Stimulated activated CD8-positive, alpha-beta memory T cell treated with anti-CD3 and anti-CD28 coated beads, Interleukin-7, amount 100 ng/mL, for 48 hours (primary cell): ENCODE data around the gene GPR142.
"Not testable (repeated sequence)": the region's sequence is repeated elsewhere in the genome, so short reads cannot be mapped to it uniquely, and the experiment has no call there.

Experiments
- DNase-seq, 2 donors: peaks; one replicate each; pipeline ENCODE4 v3.0.0-alpha.2; 2020; ENCODE audit warnings: low read depth in 1 of 2; ENCODE audit errors: extremely low read depth in 1 of 2

Gene GPR142

DNA sequence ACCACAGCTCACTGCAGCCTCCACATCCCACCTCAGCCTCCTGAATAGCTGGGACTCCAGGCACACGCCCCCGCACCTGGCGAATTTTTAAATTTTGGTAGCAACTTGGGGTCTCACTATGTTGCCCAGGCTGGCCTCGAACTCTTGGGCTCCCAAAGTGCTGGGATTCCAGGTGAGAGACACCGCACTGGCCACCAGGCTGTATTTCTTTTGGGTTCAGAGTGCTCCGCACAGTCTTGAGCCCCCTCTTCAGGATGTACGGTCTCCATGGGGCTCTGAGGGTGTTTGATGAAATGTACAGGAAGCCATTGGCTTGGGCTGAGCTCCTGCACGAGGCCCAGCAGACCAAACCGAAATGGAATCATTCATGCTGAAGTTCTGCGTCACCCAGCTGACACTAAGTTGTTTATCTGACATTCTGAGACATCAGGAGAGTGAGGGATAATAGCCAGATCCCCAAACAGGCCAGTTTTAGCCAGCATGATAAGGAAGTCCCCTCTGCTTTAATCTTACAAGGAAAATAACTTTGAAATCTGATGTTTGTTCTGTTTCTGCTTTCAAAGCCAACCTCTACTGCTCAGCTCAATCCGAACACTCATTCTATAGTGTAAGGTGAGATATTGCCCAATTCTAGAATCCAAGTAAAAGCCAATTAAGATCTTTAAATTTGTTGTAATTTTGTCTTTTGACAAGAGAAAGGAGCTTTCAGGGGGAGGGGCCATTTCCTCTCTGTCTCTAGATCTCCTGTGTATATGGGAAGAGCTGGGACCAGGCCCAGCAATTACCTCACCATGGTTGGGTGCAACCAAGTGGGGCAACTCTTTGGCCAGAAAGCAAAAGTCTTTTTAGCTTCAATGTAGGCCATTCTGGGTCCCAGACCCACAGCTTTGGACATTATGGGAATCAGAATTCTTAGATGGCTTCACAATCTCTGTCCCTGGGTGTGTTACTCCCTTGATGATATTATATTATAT, 23.7 kb downstream of the GPR142 start:
- no peak for DNase-seq

GRCh38 chr17:74391771-74392170, 24.5 kb downstream of the GPR142 start:
- no peak for DNase-seq

- no peak for DNase-seq
These were observed 25.5 kb downstream of the GPR142 start for GRCh38 chr17:74392848-74393247.

- DNase-seq, result no peak
These were observed 26.1 kb downstream of the GPR142 start for GRCh38 chr17:74393346-74393942.

GRCh38 chr17:74394275-74394950, 27.1 kb downstream of the GPR142 start:
- DNase-seq, result no peak

DNA sequence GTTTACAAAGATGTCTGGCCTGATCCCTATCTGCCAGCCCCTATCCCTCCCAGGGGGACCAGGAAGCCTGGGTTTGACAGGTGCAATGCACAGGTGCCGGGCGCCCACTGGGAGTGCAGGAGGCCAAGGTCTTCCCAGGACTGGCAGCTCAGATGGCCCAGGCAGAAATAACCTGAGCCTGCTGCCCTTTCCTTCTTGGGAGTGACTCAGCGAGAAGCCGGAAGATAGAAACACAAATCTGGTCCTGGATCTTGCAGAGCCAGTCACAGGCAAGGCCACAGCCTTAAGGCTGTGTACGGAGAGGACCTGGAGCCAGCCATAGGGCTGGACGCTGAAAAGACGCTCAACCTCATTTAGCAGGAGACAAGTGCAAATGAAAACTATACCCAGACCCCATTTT, 27.7 kb downstream of the GPR142 start:
- no peak for DNase-seq

DNA sequence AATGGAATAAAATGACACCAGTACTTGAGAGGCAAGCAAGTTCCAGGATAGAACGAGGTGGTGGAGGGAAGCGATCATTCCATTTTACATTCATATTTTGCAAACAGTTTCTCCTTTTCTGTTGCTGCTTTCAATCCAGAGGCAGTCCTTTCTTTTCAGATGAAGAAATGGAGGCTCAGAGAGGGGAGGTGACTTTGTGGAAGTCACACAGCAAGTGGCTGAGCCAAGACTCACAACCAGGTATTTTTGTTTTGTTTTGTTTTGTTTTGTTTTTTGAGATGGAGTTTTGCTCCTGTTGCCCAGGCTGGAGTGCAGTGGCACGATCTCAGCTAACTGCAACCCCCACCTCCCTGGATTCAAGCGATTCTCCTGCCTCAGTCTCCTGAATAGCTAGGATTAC, 29.3 kb downstream of the GPR142 start:
- DNase-seq, result no peak

GRCh38 chr17:74402048-74402447, 34.7 kb downstream of the GPR142 start:
- no peak for DNase-seq

- DNase-seq, result no peak
These were observed 36.3 kb downstream of the GPR142 start for GRCh38 chr17:74403512-74404137.

DNA sequence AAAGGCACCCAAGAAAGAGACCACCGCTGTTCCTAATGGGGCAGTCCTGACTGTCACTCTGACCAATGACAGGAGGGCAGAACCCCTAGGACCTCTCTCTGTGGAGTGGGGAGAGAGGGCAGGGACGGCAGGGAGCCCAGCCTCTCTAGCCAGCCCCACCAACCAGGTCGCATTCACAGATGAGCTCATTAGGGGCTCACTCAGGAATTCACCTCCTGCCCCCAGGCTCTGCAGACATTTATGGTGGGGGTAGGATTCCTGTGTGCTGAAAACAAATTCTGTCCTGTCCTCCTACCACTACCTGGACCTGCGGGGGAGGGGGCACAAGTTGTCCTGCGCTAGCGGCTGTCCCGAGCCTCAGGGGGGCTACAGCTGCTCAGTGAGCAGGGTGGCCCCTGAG, 36.9 kb downstream of the GPR142 start:
- DNase-seq, result no peak

DNA sequence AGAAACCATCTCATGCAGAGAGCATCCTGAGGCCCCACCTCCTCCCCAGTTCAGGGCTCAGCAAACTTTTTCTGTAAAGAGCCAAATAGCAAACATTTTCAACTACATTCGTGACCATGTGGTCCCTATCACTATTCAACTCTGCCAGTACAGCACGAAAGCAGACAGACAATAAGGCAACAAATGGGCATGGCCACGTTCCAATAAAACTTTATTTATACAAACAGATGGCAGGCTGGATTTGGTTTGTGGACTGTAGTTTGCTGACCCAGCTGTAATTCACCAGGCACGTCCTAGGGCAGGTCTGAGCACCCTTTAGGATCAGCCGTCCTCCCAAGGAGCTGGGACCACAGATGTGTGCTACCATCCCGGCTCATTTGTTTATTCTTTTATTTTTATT, 37.5 kb downstream of the GPR142 start:
- DNase-seq, result no peak

- DNase-seq, result not testable (repeated sequence)
These were observed 38.0 kb downstream of the GPR142 start for GRCh38 chr17:74405311-74405710.

DNA sequence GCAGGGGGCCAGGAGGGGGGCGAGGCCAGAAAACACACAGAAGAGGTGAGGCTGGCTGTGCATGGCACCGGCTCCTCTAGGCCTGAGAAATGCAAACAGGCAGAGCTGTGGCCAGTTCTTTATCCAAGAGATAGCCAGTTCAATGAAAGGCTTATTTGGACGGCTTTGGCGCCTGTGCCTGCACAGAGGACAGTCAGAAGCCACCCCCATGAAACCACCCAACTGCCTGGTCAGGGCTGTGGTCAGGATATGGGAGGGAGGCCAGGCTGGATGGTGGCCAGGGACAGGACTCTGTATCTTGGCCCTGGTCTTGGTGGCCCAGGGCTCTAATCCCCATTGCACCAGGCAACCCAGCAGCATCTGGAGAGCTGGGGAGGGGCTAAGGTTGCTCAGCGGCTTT, 40.1 kb downstream of the GPR142 start:
- DNase-seq, result no peak

- no peak for DNase-seq
These were observed 41.0 kb downstream of the GPR142 start for GRCh38 chr17:74408262-74408661.

DNA sequence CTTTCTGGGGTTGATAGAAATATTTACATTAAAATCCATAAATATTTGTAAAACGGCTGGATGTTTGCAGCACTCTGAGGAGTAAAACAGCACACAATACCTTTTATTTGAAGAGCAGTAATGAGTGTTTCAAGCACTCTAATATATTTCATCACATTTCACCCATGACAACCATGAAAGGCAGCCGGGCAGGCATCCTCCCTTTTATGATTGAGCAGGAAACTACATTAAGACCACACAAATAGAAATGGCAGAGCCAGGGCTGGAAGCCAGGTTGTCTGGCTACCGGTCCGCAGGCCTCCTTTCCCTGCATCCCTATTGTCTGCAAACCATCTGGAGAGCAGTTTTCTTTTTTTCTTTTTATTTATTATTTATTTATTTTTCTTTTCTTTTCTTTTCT, 41.5 kb downstream of the GPR142 start:
- no peak for DNase-seq

GRCh38 chr17:74410001-74410443, 42.7 kb downstream of the GPR142 start:
- DNase-seq, result no peak

GRCh38 chr17:74412581-74412980, 45.3 kb downstream of the GPR142 start:
- DNase-seq, result no peak

GRCh38 chr17:74413491-74413890, 46.2 kb downstream of the GPR142 start:
- no peak for DNase-seq

DNA sequence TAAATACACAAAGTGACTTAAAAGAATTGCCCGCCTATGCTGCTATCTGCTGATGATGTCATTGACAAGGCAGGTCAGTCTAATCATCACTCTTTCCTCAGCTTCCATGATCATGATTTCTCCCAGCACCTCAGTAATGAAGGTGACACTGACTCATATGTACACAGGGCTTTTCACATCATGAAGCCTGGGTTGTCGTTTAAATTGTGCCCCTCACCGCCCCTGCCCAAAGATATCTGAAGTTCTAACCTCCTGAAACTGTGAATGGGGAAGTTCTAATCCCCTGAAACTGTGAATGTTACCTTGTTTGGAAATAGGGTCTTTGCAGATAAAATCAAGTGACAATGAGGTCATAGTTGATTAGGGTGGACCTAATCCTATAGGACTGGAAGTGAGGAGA, 47.2 kb downstream of the GPR142 start:
- DNase-seq, result no peak

GRCh38 chr17:74415608-74416396, 48.5 kb downstream of the GPR142 start:
- DNase-seq, result no peak
